H1 (cell line): ENCODE measurements around the gene TRIM22. TPM values are rescaled to one million over a fixed set of nuclear protein-coding genes. Genes with fewer than 3 reads are reported as not detected.

Experiments
- CTCF ChIA-PET: fragments of 300-600 bp; sonication (Branson Sonifier 250); formaldehyde crosslinking; loops from one replicate; lab custom pipeline; 2021; ENCODE audit not compliant: partially characterized antibody; lab: Charles Lee
- POLR2A ChIA-PET: fragments of 300-600 bp; sonication (Branson Sonifier 250); formaldehyde crosslinking; loops from one replicate; lab custom pipeline; 2021; ENCODE audit warnings: inconsistent platforms; ENCODE audit not compliant: partially characterized antibody; lab: Charles Lee
- DNase-seq, 2 experiments: peaks; one replicate each; pipeline versions ENCODE4 v3.0.0 to v3.0.0-alpha.2; 2010 to 2022; ENCODE audit warnings: low spot score in 2 of 2, low read depth in 1 of 2, mixed read lengths in 1 of 2
- FAIRE-seq: peaks from 2 replicates; lab custom pipeline; 2011; peaks lifted over from hg19 to GRCh38; lab: Jason Lieb, UNC
- H2AFZ ChIP-seq: 2 replicates; pipeline ENCODE4 v1.8.1; 2012; ENCODE audit warnings: low read length, inconsistent platforms
- H2AK5ac ChIP-seq: 2 replicates; pipeline ENCODE4 v1.6.1; 2013; ENCODE audit warnings: low read depth, low read length
- H2BK120ac ChIP-seq: replicated peaks from 2 replicates; pipeline ENCODE3; 2013; ENCODE audit warnings: low read depth, low read length, inconsistent platforms
- H2BK12ac ChIP-seq: 2 replicates; pipeline ENCODE4 v1.6.1; 2013; ENCODE audit warnings: low read depth, low read length
- H2BK15ac ChIP-seq: 2 replicates; pipeline ENCODE4 v1.6.1; 2013; ENCODE audit warnings: low read length
- H2BK20ac ChIP-seq: 2 replicates; pipeline ENCODE4 v1.6.1; 2013; ENCODE audit warnings: low read length
- H2BK5ac ChIP-seq: 2 replicates; pipeline ENCODE4 v1.6.1; 2013; ENCODE audit warnings: low read depth, low read length
- H3K14ac ChIP-seq: 2 replicates; pipeline ENCODE4 v1.6.1; 2013; ENCODE audit warnings: inconsistent platforms; ENCODE audit not compliant: insufficient read length
- H3K18ac ChIP-seq: 2 replicates; pipeline ENCODE4 v1.6.1; 2013; ENCODE audit warnings: low read length; ENCODE audit errors: extremely low read depth
- H3K23ac ChIP-seq: 2 replicates; pipeline ENCODE4 v1.6.1; 2013; ENCODE audit warnings: inconsistent platforms; ENCODE audit not compliant: insufficient read length
- H3K23me2 ChIP-seq: 2 replicates; pipeline ENCODE4 v1.6.1; 2013; ENCODE audit warnings: low read depth, low read length
- H3K27ac ChIP-seq: 2 replicates; pipeline ENCODE4 v1.6.1; 2011; ENCODE audit warnings: low read depth, low read length, inconsistent platforms
- H3K27me3 ChIP-seq, 4 experiments: replicated peaks in 1 of 4; 1 replicate in 1 of 4; 2 replicates in 3 of 4; pipeline versions ENCODE4 v1.6.1 to v1.8.1; 2011 to 2013; ENCODE audit warnings: low read length in 3 of 4, mild to moderate bottlenecking in 3 of 4, inconsistent platforms in 2 of 4, mixed read lengths in 2 of 4, moderate library complexity in 1 of 4; ENCODE audit not compliant: control insufficient read depth in 3 of 4, insufficient read depth in 3 of 4; ENCODE audit errors: extremely low read depth in 1 of 4
- H3K36me3 ChIP-seq, 4 experiments: 2 replicates each; pipeline versions ENCODE4 v1.6.1 to v1.8.1; 2011 to 2013; ENCODE audit warnings: mild to moderate bottlenecking in 4 of 4, low read length in 3 of 4, moderate library complexity in 2 of 4, control low read depth in 1 of 4, inconsistent platforms in 1 of 4; ENCODE audit not compliant: insufficient read depth in 4 of 4, control insufficient read depth in 2 of 4
- H3K4ac ChIP-seq: replicated peaks from 2 replicates; pipeline ENCODE3; 2013; ENCODE audit warnings: low read length, low read depth, mixed read lengths, inconsistent platforms; ENCODE audit not compliant: insufficient read length
- H3K4me1 ChIP-seq, 4 experiments: replicated peaks in 1 of 4; 1 replicate in 1 of 4; 2 replicates in 3 of 4; pipeline versions ENCODE4 v1.6.1 to v1.8.1; 2011 to 2013; ENCODE audit warnings: low read length in 3 of 4, inconsistent platforms in 2 of 4, mixed read lengths in 1 of 4; ENCODE audit not compliant: insufficient read depth in 4 of 4, control insufficient read depth in 3 of 4
- H3K4me2 ChIP-seq, 2 experiments: 2 replicates each; pipeline versions ENCODE4 v1.6.1 to v1.8.1; 2011 to 2013; ENCODE audit warnings: low read depth in 2 of 2, low read length in 2 of 2, control low read depth in 1 of 2, inconsistent platforms in 1 of 2, mild to moderate bottlenecking in 1 of 2; ENCODE audit not compliant: insufficient read depth in 1 of 2
- H3K4me3 ChIP-seq, 4 experiments: fragments of 200-600, 300-600 bp in 1 of 4; sonication (generic), shearing (Covaris generic), sonication (Bioruptor Twin) in 1 of 4; 2 replicates each; pipeline versions ENCODE4 v1.5.1 to v1.8.1; 2011 to 2016; ENCODE audit warnings: low read length in 4 of 4, low read depth in 3 of 4, control low read depth in 2 of 4, inconsistent platforms in 2 of 4, mild to moderate bottlenecking in 2 of 4, mixed read lengths in 1 of 4, moderate library complexity in 1 of 4; ENCODE audit not compliant: insufficient read depth in 2 of 4; ENCODE audit errors: extremely low read depth in 1 of 4
- H3K56ac ChIP-seq: replicated peaks from 2 replicates; pipeline ENCODE3; 2013; ENCODE audit warnings: low read depth, mild to moderate bottlenecking, mixed read lengths, low read length, inconsistent platforms; ENCODE audit not compliant: insufficient read length
- H3K79me1 ChIP-seq: 2 replicates; pipeline ENCODE4 v1.6.1; 2013; ENCODE audit warnings: low read depth, low read length, control low read depth
- H3K79me2 ChIP-seq, 2 experiments: 2 replicates each; pipeline versions ENCODE4 v1.6.1 to v1.8.1; 2012 to 2013; ENCODE audit warnings: low read length in 2 of 2, mild to moderate bottlenecking in 2 of 2, inconsistent platforms in 1 of 2; ENCODE audit not compliant: insufficient read depth in 2 of 2, control insufficient read depth in 1 of 2
- H3K9ac ChIP-seq, 4 experiments: replicated peaks in 1 of 4; 1 replicate in 1 of 4; 2 replicates in 3 of 4; pipeline versions ENCODE4 v1.6.1 to v1.8.1; 2011 to 2013; ENCODE audit warnings: low read depth in 3 of 4, low read length in 3 of 4, control low read depth in 2 of 4, mild to moderate bottlenecking in 2 of 4, moderate library complexity in 2 of 4, inconsistent platforms in 1 of 4; ENCODE audit errors: extremely low read depth in 1 of 4
- H3K9me3 ChIP-seq, 2 experiments: 2 replicates each; pipeline versions ENCODE4 v1.6.1 to v1.8.1; 2012 to 2013; ENCODE audit warnings: mild to moderate bottlenecking in 2 of 2, moderate library complexity in 2 of 2, control low read depth in 1 of 2, inconsistent platforms in 1 of 2, low read depth in 1 of 2, low read length in 1 of 2, mixed read lengths in 1 of 2; ENCODE audit not compliant: insufficient read depth in 2 of 2
- H4K20me1 ChIP-seq, 2 experiments: replicated peaks in 1 of 2; 2 replicates each; pipeline versions ENCODE3 to v1.8.1; 2011 to 2013; ENCODE audit warnings: inconsistent platforms in 2 of 2, low read length in 2 of 2, mild to moderate bottlenecking in 1 of 2; ENCODE audit not compliant: insufficient read depth in 2 of 2, control insufficient read depth in 1 of 2
- H4K5ac ChIP-seq: 2 replicates; pipeline ENCODE4 v1.6.1; 2013; ENCODE audit warnings: low read length, low read depth, mixed read lengths, inconsistent platforms; ENCODE audit not compliant: insufficient read length
- H4K8ac ChIP-seq: 2 replicates; pipeline ENCODE4 v1.8.0; 2013; ENCODE audit warnings: mild to moderate bottlenecking, moderate library complexity, low read length, inconsistent platforms; ENCODE audit not compliant: insufficient read depth; ENCODE audit errors: extremely low read depth
- H4K91ac ChIP-seq: replicated peaks from 2 replicates; pipeline ENCODE3; 2013; ENCODE audit warnings: low read length, mixed read lengths, inconsistent platforms; ENCODE audit not compliant: insufficient read length
- ASH2L ChIP-seq: fragments of 200-600, 300-600 bp; sonication (generic); IDR thresholded peaks from one replicate; pipeline ENCODE4 v1.7.1; 2017; ENCODE audit warnings: low read length
- BACH1 ChIP-seq: IDR thresholded peaks from 2 replicates; pipeline ENCODE4 v1.6.1; 2012; ENCODE audit warnings: low read length, improper control_type of control experiment
- BCL11A ChIP-seq, 2 experiments: IDR thresholded peaks; one replicate each; pipeline ENCODE4 v1.6.1; 2011; ENCODE audit warnings: low read depth in 2 of 2, low read length in 2 of 2, mild to moderate bottlenecking in 2 of 2
- CHD1 ChIP-seq: IDR thresholded peaks from 2 replicates; pipeline ENCODE4 v1.6.1; 2012; ENCODE audit warnings: low read depth, low read length, improper control_type of control experiment
- EZH2 ChIP-seq: fragments of 200-600 bp; sonication (generic); IDR thresholded peaks from 2 replicates; pipeline ENCODE4 v1.7.1; 2012; ENCODE audit warnings: low read depth, mild to moderate bottlenecking, moderate library complexity, low read length, inconsistent platforms; ENCODE audit not compliant: severe bottlenecking
- FOSL1 ChIP-seq: IDR thresholded peaks from 2 replicates; pipeline ENCODE4 v1.6.1; 2011; ENCODE audit warnings: mild to moderate bottlenecking, low read depth, low read length, moderate library complexity; ENCODE audit not compliant: insufficient read depth
- HDAC2 ChIP-seq, 2 experiments: fragments of 300-600 bp in 1 of 2; sonication (generic) in 1 of 2; IDR thresholded peaks; 2 replicates each; pipeline ENCODE4 v1.6.1; 2011 to 2012; ENCODE audit warnings: low read depth in 2 of 2, low read length in 2 of 2, mild to moderate bottlenecking in 2 of 2, moderate library complexity in 2 of 2, borderline replicate concordance in 1 of 2, inconsistent platforms in 1 of 2
- HDAC6 ChIP-seq: IDR thresholded peaks from one replicate; pipeline ENCODE4 v1.7.1; 2012; ENCODE audit warnings: low read depth, mild to moderate bottlenecking, inconsistent platforms, low read length, moderate library complexity
- KDM5A ChIP-seq: fragments of 200-600 bp; IDR thresholded peaks from 2 replicates; pipeline ENCODE4 v1.7.1; 2012; ENCODE audit warnings: mild to moderate bottlenecking, low read length, inconsistent platforms, mixed read lengths
- SRF ChIP-seq: IDR thresholded peaks from 2 replicates; pipeline ENCODE4 v1.6.1; 2011; ENCODE audit warnings: mild to moderate bottlenecking, low read depth, low read length, moderate library complexity
- WGBS, 2 experiments: shearing (Covaris generic) in 1 of 2; methylation state at CpG; one replicate each; pipeline versions ENCODE4 v1.1.6 to v1.1.7; 2013 to 2015; ENCODE audit warnings: low lambda C conversion rate in 2 of 2, mixed read lengths in 2 of 2, inconsistent platforms in 1 of 2, low coverage in 1 of 2, missing lambda C conversion rate in 1 of 2; ENCODE audit not compliant: insufficient replicate concordance in 2 of 2, insufficient coverage in 1 of 2, insufficient read length in 1 of 2; ENCODE audit errors: extremely low coverage in 1 of 2, missing lambda C conversion rate in 1 of 2; 5-methylcytosine and 5-hydroxymethylcytosine counted together
- polyA plus RNA-seq, 7 experiments: library from polyadenylated mRNA; depleted of rRNA in 3 of 7; stranded (reverse) in 5 of 7; unstranded in 2 of 7; fragments of >200 nt in 5 of 7; fragments of 200-250 nt in 2 of 7; gene quantifications; 1 replicate in 5 of 7; 2 replicates in 1 of 7; 4 replicates in 1 of 7; pipeline versions ENCODE4 v1.2.1 to v1.2.3, GENCODE V29; 2011 to 2013; ENCODE audit warnings: missing spikeins in 2 of 7, mixed read lengths in 2 of 7
- total RNA-seq: library from RNA; stranded (reverse); fragmentation: NEBNext Ultra II Directional; extraction: Animal tissue kit (Norgen Biotek cat#: 25700); gene quantifications from 2 replicates; pipeline ENCODE4 v1.2.1, GENCODE V29; 2021

TRIM22 gene
- total and polyA plus RNA-seq, 2 of the 8 experiments (the other 6 are each of a cell fraction or from before 2014, with no cell fraction given): 56.0 to 82.7 TPM

- ChIA-PET CTCF (no interaction called here), POLR2A (no interaction called here)
- H3K27me3 ChIP-seq: no peaks in the 10 kb centered on the region
- H2BK15ac ChIP-seq: no peak overlapping the region
- H3K4me1 ChIP-seq: no peaks in the 10 kb centered on the region
- H4K91ac ChIP-seq: no peak overlapping the region
- H4K5ac ChIP-seq: no peak overlapping the region
- no peaks in the 10 kb centered on the region for H3K36me3 ChIP-seq
- no peak overlapping the region for H3K27ac ChIP-seq
- FAIRE-seq (no peak), DNase-seq (no peak)
- WGBS, 2 experiments: 86% methylated on average over 1 of the region's 1 CpG; no CpG with 5 or more reads in 1 of the 2 experiments
- H3K79me2 ChIP-seq: no peaks in the 10 kb centered on the region
- H2AFZ ChIP-seq: no peak overlapping the region
- H4K20me1 ChIP-seq: no peaks in the 10 kb centered on the region
- H3K18ac ChIP-seq: no peak overlapping the region
- H3K23ac ChIP-seq: no peak overlapping the region
- no peak overlapping the region for H2BK5ac ChIP-seq
- no peak overlapping the region for H2AK5ac ChIP-seq
- no peak overlapping the region for H3K4ac ChIP-seq
- H2BK12ac ChIP-seq: no peak overlapping the region
- H3K9me3 ChIP-seq: no peaks in the 10 kb centered on the region
- no peaks in the 10 kb centered on the region for H3K23me2 ChIP-seq
- H3K4me3 ChIP-seq: no peak overlapping the region
- no peaks in the 10 kb centered on the region for H3K79me1 ChIP-seq
- no peak for TF ChIP-seq KDM5A
- TF ChIP-seq BCL11A (IDR thresholded peaks at IDR 0.05; ENCODE audit: low read depth in 2 of 2, low read length in 2 of 2): no peak
- TF ChIP-seq HDAC6: no peak
- TF ChIP-seq EZH2: no peak
- TF ChIP-seq CHD1: no peak
- no peak for TF ChIP-seq ASH2L
- TF ChIP-seq SRF: no peak
- no peak for TF ChIP-seq BACH1
- TF ChIP-seq HDAC2 (IDR thresholded peaks at IDR 0.05; ENCODE audit: borderline replicate concordance in 1 of 2, low read depth in 2 of 2, low read length in 2 of 2): no peak
- no peak for TF ChIP-seq FOSL1
- no peak overlapping the region for H2BK20ac ChIP-seq
- H4K8ac ChIP-seq: no peak overlapping the region
- no peak overlapping the region for H3K56ac ChIP-seq
- H3K14ac ChIP-seq: no peak overlapping the region
- H2BK120ac ChIP-seq: no peak overlapping the region
- no peak overlapping the region for H3K9ac ChIP-seq
- no peak overlapping the region for H3K4me2 ChIP-seq
These were observed 36.8 kb downstream of the TRIM22 start for GRCh38 chr11:5726351-5726750.
